Measurements from ENCODE around the gene SCAANT1. TPM values are rescaled to one million over a fixed set of nuclear protein-coding genes. Genes with fewer than 3 reads are reported as not detected.

Gene SCAANT1
- total RNA-seq, 6 donors from 2014 or later = not detected

- Histone ChIP-seq H3K4me1 (peaks cover 0 to 25% (median 2%) of the 10 kb centered on the region in 4 donors), H3K27ac (no peak overlapping the region), H3K27me3 (no peaks in the 10 kb centered on the region), H3K36me3 (no peaks in the 10 kb centered on the region), H3K9me3 (no peaks in the 10 kb centered on the region), H3K4me3 (no peak overlapping the region)
- WGBS, 2 donors = 66 to 81% methylated on average over 2 of the region's 2 CpGs
- TF ChIP-seq EP300 (IDR thresholded peaks at IDR 0.05) (no peak), POLR2AphosphoS5 (IDR thresholded peaks at IDR 0.05) (no peak), CTCF (IDR thresholded peaks at IDR 0.05) (no peak), POLR2A (IDR thresholded peaks at IDR 0.05) (no peak)
- DNase-seq (no peak), ATAC-seq (ENCODE audit: low FRiP score in 2 of 2) (no peak)
These were observed 36.7 kb downstream of the SCAANT1 start for GRCh38 chr3:63875510-63875909.

GRCh38 chr3:63874769-63875168 lies 37.4 kb downstream of the SCAANT1 start:
- WGBS, 2 donors = 67 to 75% methylated on average over 3 of the region's 3 CpGs
- DNase-seq = no peak
- ATAC-seq (ENCODE audit: low FRiP score in 2 of 2) = no peak
- TF ChIP-seq POLR2AphosphoS5 (IDR thresholded peaks at IDR 0.05) (no peak), POLR2A (IDR thresholded peaks at IDR 0.05) (no peak), CTCF (IDR thresholded peaks at IDR 0.05) (no peak), EP300 (IDR thresholded peaks at IDR 0.05) (no peak)
- Histone ChIP-seq H3K27ac (no peak overlapping the region), H3K4me1 (peaks cover 0 to 25% (median 2%) of the 10 kb centered on the region in 4 donors), H3K27me3 (no peaks in the 10 kb centered on the region), H3K9me3 (no peaks in the 10 kb centered on the region), H3K36me3 (no peaks in the 10 kb centered on the region), H3K4me3 (no peak overlapping the region)

GRCh38 chr3:63872135-63872924 lies 39.9 kb downstream of the SCAANT1 start:
- Histone ChIP-seq H3K27me3 (no peaks in the 10 kb centered on the region), H3K36me3 (no peaks in the 10 kb centered on the region), H3K4me1 (peaks cover 0 to 10% (median 2%) of the 10 kb centered on the region in 4 donors), H3K9me3 (no peaks in the 10 kb centered on the region), H3K27ac (no peak overlapping the region), H3K4me3 (no peak overlapping the region)
- WGBS, 2 donors = 93 to 98% methylated on average over 2 of the region's 2 CpGs
- DNase-seq (no peak), ATAC-seq (ENCODE audit: low FRiP score in 2 of 2) (peak in 1 of 2 donors; percentile 56)
- TF ChIP-seq CTCF (IDR thresholded peaks at IDR 0.05) (no peak), POLR2A (IDR thresholded peaks at IDR 0.05) (no peak), EP300 (IDR thresholded peaks at IDR 0.05) (no peak), POLR2AphosphoS5 (IDR thresholded peaks at IDR 0.05) (no peak)

GRCh38 chr3:63870615-63871005 lies 41.6 kb downstream of the SCAANT1 start:
- TF ChIP-seq CTCF (IDR thresholded peaks at IDR 0.05) (no peak), EP300 (IDR thresholded peaks at IDR 0.05) (no peak), POLR2AphosphoS5 (IDR thresholded peaks at IDR 0.05) (no peak), POLR2A (IDR thresholded peaks at IDR 0.05) (no peak)
- DNase-seq (no peak), ATAC-seq (ENCODE audit: low FRiP score in 2 of 2) (no peak)
- Histone ChIP-seq H3K36me3 (no peaks in the 10 kb centered on the region), H3K4me1 (peaks cover 0 to 9% (median 2%) of the 10 kb centered on the region in 4 donors), H3K4me3 (no peak overlapping the region), H3K27me3 (no peaks in the 10 kb centered on the region), H3K27ac (no peak overlapping the region), H3K9me3 (no peaks in the 10 kb centered on the region)
- 62 to 69% methylated on average over 2 of the region's 2 CpGs for WGBS, 2 donors
